Stimulated activated naive CD8-positive, alpha-beta T cell treated with anti-CD3 and anti-CD28 coated beads, Interleukin-15, Interleukin-2, amounts not matched to agents 100 U/mL and 50 U/mL, for 24 hours (primary cell): Measurements from ENCODE around the gene PIGL.
"Not testable (repeated sequence)": the region's sequence is repeated elsewhere in the genome, so short reads cannot be mapped to it uniquely, and the experiment has no call there.

Experiments
- ATAC-seq: fragments of 150-1000 bp; cut with Tn5 transposase; one replicate; pipeline ENCODE4 v1.10.0; 2021
- DNase-seq: peaks from one replicate; pipeline ENCODE4 v3.0.0; 2021

PIGL gene

DNA sequence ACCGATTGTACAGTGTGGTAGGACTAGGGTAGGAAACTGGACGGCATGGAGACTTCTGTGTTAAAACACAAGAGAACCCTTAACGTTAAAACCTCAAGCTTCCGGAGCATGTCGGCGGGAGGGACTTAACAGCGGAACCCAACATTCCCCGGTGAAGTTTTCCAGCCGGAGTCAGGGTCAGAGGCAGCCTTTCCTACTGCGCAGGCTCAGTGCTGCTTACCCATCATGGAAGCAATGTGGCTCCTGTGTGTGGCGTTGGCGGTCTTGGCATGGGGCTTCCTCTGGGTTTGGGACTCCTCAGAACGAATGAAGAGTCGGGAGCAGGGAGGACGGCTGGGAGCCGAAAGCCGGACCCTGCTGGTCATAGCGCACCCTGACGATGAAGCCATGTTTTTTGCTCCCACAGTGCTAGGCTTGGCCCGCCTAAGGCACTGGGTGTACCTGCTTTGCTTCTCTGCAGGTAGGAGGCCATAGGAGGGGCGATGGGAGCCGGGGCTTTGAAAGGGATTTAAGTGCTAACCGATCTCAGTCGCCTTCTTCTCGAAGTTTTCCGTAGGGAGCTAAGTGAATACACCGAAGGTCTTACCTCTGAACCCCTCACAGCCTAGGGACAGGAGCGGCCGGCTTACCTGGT is at the start of gene PIGL:
Gene PIGL, plus strand, starts transcription at position 209 of the 634 bp plus-strand sequence. Its CDS starts 17 bp downstream, at position 226.
- ATAC-seq = peak; percentile 69
- peak; percentile 93 for DNase-seq

DNA sequence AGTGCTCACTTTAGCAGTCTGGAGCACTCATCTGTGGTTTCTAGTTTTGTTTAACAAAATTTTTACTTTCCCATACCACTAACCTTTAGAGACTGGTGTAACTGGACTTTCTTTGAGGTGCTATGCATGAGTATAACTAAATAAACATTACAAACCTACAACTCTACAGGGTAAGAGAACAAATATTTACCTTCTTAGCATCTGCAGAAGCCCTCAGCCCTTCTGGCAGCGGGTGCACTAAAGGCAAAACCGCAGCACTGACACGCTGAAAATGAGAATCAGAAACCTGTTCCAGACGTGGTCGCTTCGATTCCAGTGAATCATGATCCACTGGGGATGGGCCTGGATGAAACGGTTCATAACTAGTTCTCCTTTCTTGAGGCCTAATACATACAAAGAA is 45.4 kb upstream of the PIGL start:
- DNase-seq = no peak

DNA sequence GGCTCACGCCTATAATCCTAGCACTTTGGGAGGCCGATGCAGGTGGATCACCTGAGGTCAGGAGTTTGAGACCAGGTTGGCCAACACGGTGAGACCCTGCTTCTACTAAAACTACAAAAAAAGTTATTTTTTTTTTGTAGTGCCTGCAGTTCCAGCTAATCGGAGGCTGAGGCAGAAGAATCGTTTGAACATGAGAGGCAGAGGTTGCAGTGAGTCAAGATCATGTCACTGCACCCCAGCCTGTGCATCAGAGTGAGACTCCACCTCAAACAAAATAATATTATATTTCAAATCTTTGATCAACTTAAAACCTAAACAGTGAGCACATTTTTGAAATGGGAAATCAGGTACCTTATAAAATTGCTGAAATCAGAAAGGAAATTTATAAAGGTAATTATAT is 38.2 kb upstream of the PIGL start:
- ATAC-seq = no peak
- no peak for DNase-seq

More for the DNA sequence above, 45.4 kb upstream of the PIGL start:
- no peak for ATAC-seq

DNA sequence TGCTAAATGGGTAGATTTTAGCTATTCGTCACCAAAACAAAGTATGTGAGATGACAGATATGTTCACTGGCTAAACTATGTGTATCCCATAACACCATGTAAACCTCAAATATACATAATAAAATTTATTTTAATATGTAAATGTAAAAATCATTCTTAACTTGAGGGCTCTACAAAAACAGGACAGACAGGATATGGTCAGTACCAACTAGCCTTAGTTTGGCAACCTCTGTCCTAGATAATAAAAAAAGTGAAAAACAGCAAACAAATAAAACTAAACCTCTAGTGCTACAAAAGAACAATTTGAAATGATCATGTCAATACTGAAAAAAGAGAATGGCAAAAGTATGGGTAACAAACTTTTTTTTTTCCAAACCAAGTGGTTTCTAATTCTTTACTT is 35.4 kb upstream of the PIGL start:
- ATAC-seq = no peak
- no peak for DNase-seq

DNA sequence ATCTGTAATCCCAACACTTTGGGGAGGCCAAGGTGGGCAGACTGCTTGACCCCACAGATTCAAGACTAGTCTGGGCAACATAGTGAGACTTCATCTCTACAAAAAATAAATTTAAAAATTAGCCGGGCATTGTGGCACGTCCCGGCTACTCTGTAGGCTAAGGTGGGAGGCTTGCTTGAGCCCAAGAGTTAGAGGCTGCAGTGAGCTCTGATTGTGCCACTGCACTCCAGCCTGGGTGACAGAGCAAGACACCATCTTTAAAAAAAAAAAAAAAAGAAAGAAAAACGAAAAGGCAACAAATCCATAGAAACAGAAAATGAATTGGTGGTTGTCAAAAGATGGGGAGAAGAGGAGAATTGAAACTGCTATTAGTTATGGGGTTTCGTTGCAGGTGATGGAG is 29.4 kb upstream of the PIGL start:
- ATAC-seq (no peak), DNase-seq (no peak)

DNA sequence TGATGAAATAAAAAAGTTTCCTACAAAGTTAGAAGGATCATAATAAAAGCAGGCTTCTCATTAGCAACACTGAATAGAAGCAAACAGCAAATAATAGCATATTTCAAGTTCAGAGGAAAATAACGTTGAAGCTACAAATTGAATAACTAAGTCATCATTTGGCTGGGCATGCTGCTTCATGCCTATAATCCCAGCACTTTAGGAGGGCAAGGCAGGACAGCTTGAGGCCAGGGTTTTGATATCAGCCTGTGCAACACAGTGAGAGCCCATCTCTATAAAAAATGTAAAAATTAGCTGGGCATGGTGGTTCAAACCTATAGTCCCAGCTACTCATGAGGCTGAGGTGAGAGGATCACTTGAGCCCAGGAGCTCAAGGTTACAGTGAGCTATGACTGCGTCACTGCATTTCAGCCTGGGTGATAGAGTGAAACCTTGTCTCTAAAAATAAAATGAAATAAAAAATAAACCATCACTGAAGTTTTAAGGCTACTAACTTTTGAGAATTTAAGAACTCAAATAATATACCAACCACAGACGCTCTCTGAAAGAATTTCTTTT is 27.1 kb upstream of the PIGL start:
- DNase-seq (no peak), ATAC-seq (no peak)

DNA sequence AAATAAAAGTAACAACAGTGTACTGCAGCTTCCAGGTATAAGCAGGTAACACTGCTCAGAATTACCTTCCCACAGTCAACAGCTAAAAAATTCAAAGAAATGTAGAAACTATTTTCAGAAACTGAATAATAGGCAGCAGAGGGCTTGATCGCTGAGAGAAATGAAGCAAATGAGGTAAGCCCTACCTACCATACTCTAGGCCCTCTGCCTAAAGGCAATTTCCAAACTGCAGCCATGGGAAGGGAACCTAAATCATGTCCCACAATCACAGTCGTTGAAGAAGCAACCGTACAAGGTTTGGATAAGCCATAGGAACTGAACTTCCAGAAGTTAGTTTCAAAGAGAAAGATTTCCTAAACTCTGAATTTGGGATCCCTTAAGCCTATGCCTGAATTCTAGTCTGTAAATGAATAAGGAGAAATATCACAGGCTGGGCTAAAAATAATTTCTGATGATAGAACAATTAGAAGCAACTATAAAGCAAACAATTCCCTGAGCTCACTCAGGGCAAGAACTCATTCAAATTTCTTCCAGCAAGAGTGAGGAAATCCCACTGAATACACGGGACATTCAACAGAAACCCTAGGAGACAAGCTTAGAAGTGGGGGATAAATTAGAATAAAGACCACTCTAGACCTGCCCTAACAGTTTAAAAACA is 26.2 kb upstream of the PIGL start:
- ATAC-seq = no peak
- DNase-seq = no peak

DNA sequence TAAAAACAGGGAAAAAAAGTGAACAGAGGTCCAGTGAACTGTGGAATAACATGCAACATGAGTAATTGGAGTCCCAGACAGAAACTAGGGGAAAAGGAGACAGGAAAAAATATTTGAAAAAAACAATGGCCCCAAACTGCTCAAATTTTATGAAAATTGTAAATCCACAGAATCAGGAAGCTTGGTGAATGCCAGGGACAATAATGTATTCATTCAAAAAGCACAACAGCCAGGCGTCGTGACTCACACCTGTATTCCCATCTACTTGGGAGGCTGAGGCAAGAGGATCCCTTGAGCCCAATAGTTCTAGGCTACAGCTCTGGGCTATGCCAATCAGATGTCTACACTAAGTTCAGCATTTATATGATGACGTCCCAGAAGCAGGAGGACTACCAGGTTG is 25.4 kb upstream of the PIGL start:
- ATAC-seq = no peak
- no peak for DNase-seq

DNA sequence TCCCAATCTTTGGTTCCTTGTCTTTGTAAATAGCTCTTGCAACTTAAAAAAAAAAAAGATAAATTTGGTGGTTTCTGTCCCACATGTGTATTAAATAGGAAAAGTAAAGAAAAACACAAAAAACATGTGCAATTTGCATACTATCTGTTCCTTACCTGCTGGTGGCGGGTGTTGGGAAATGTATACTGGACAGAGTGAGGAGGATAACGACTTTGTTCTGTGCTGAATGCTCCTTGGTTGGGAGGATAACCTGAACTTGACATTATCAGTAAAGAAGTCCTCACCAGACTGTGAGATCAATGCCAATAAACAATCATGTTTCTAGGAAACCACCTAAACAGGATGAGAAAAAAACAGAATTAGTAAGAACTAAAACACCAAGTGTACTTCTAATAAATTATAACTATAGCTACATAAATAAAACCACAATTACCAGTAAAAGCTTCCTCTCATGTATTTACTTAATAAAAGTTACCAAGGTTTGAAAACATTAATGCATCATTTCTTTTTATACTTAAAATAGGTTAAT is 22.6 kb upstream of the PIGL start:
- not testable (repeated sequence) for DNase-seq, ATAC-seq

DNA sequence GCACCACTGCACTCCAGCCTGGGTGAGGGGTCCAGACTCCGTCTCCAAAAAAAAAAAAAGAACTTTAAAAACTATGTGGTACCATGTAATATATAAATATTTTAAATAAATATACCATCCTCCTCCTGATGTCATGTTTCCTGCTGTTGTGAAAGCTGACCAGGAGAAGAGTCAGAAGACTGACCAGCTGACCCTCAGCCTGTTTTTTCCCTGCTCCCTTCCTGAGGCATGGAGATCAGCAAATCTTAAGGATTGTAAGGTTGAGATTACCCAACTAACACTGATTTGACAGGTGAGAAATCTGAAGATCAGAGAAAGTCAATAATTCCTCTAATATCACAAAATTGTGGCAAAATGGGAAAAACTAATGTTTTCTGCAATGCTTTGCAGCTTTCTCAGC is 19.7 kb upstream of the PIGL start:
- DNase-seq (no peak), ATAC-seq (no peak)

DNA sequence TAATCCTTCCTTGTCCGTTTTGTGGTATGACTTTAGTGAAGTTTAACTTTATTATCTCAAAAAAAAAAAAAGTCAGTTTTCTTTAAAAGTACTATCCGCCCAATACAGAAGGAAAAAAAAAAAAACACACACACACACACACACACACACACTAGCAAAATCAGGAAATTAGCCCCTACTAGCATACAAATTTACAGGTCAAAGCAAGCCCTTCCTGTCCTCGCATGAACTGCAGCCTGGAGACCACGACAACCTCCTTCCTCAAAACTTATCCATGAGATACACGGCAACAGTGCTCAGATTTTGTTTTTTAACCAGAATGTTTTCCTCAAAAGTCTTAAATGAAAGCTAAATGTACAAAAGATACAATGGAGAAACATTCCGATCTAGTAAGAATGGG is 17.9 kb upstream of the PIGL start:
- DNase-seq (no peak), ATAC-seq (no peak)

DNA sequence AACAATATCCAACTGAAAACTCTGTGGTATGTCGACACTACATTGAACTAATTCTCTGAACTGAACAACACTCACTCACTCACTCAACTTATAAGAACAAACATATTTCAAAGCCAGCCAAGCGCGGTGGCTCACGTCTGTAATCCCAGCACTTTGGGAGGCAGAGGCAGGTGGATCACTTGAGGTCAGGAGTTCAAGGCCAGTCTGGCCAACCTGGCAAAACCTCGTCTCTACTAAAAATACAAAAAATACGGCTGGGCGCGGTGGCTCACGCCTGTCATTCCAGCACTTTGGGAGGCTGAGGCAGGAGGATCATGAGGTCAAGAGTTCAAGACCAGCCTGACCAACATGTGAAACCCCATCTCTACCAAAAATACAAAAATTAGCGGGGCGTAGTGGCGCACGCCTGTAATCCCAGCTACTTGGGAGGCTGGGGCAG is 15.3 kb upstream of the PIGL start:
- not testable (repeated sequence) for DNase-seq, ATAC-seq

DNA sequence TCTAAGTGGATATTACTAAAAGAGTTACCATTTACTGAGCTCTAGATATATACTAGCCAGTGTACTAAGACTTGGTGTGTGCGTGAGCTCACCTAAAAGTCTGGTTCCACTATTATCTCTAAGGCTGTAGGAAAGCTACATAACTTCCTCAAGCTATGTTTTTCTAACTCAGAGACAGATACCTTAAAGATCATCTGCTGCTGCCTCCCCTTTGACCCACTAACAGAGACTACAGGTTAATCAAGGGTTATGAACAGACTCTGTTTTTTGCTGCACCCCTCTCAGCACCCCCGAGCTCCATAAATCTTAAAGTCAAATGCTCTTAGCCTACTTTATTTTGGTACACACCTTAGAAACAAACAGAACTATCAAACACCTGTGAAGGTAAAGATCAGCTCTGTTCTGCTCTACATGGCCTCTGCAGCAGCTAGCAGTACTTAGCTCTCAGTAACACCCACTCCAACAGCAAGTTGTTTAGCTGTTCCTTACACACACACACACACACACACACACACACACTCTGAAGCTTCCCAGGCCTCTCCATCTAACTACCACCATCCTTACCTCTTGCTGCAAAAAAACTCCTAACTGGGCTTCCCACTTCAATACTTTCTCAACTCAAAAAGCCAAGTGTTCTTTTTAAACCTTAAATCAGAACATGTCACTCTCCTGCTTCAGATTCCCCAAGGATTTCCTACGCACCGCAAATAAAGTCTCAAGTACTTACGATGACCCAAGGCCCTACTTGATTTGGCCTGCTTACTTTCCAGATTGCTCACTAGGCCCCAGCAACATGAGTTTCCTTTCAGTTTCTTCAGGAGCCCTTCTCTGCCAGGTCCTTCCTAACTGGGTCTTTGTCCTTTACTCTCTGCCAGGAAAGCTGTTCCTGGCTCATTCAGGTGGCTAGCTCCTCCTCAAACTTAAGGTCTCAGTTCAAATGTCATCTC is 14.2 kb upstream of the PIGL start:
- DNase-seq, ATAC-seq: not testable (repeated sequence)

DNA sequence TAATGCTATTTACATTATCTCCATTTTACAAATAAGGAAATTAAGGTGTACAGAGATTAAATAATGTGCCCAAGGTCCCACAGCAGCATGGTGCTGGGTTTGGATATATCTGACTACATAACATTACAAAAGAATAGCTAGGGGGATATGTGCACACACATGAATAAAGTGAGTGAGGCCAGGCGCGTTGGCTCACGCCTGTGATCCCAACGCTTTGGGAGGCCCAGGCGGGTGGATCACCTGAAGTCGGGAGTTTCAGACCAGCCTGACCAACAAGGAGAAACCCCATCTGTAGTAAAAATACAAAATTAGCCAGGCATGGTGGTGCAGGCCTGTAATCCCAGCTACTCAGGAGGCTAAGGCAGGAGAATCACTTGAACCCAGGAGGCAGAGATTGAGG is 12.2 kb upstream of the PIGL start:
- DNase-seq, ATAC-seq: not testable (repeated sequence)

DNA sequence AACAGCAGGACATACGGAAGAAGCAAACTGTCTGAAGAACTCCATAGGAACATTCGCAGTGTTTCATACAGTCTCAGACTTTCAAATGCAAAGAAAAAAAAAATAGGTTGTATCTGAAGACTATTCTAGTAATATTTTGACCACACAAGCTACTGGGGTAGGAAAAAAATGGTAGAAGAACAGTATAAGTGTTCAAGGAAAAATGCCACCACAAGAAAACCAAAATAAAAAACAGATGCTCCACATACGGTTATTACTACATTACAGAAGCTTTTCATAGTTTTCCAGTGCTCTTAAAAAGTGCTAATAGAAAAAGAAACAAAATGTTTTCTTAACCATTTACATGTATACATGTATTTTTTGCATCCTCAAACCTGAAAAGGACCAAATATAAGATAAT is 5.4 kb upstream of the PIGL start:
- DNase-seq (no peak), ATAC-seq (no peak)

DNA sequence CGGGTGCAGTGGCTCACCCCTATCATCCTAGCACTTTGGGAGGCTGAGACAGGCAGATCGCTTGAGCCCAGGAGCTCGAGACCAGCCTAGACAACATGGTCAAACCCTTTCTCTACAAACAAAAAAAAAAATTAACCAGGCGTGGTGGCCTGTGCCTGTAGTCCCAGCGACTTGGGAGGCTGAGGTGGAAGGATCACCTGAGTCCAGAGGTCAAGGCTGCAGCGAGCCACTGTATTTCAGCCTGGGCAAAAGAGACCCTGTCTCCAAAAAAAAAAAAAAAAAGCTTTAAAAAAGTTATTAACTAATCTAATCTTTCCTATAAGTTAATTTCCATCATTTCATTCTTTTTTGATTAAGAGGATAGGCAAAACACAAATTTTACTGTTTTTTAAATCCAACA is 4.2 kb upstream of the PIGL start:
- ATAC-seq = no peak
- no peak for DNase-seq

DNA sequence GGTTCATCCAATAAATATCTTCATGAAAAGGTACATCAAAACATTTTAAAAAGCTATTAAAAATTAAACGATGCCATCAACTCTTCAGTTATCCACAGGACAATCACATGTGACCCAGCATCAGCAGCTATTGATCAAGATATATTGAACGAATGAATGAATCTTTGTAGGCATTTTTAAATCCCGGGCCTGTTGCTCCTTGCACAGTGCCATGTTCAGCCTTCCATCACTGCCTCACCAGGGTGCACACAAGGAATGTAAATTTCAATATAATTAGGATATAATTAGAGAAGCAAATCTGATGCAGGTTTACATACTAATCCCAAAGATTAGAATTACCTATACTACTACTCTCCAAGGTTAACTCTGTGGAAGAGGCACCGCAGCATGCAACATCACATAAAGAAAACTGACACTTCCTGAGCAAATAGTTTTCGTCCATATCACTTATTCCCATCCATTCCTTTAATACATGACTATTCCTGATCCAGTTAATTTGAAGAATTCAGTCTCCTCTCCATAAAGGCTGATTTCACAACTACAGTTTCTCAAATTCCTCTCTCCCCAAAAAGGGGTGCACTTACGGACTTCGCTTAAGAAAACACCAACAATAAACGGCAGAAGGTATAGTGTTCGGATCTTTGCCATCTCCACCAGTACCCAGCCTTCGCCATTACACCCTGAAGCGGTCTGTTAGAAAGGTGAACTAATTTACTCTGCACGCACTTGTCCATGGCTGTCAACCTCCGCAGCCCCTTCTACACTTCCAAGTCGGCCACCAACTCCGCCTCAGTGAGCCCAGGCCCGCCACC is 2.6 kb upstream of the PIGL start:
- ATAC-seq (no peak), DNase-seq (no peak)

DNA sequence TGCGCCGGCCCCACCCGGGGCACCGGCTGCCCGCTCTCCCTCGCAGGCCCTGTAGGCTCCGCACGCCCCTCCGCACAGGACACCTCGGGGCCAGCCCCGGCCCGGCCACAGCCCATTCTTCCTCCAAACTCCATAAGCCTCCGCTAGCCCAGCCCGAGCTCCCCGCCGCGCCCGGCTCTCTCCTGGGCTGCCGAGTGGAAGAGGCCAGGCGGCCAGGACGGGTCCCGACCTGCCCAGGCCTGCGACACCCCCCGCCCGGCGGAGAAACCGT is 2.1 kb upstream of the PIGL start:
- ATAC-seq = peak; percentile 44
- DNase-seq = peak; percentile 56

DNA sequence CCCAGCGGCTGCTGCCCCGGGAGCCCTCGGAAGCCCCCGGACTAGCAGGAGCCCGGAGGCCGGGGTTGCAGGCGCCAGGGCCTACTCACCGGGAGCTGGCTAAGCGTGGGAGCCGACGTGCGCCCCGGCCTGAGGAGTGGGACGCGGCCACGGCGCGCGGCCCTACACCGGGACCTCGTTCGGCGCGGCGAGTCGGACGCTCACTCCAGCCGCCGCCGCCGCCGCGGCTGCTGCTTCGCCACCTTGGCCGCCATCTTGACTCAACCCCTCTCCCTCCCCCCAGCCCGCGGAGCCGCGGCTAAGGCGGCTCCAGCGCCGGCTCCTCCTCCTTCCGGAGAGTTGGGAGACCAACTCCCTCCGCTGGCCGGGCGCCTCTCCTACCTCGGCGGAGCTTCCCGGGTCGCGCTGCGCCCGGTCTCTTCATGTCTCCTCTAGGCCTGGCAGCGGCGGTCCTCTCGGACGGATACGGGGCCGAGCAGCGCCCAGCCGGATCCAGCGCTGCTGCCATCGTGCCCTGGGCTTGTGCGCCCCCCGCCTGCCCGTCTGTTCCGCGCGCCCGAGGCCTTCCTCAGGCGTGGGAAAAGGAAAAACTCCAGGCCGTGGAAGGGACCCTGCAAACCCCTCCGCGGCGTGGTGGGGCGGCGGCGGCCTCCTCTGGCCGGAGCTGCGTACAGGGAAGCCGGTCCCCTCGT is 1.6 kb upstream of the PIGL start, which contains the start of gene NCOR1:
Gene NCOR1, minus strand, starts transcription at position 262 of the 692 bp plus-strand sequence. CDS start 20,965 bp downstream, outside the sequence.
- DNase-seq (peak; percentile 93), ATAC-seq (peak; percentile 89)

DNA sequence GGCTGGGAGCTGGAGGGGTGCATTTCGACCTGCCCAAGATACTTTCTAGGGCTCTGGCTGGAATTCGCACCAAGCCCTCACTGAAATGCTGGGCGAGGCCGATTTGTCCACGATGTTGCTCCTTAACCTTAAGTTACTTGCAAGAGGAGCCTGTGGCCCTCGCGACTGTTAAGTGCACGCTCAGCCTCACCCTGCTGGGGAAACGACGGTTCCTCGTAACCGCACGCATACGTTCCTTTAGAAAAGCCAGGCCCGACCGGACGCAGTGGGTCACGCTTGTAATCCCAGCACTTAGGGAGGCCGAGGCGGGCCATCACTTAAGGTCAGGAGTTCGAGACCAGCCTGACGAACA is 1.1 kb upstream of the PIGL start:
- ATAC-seq (no peak), DNase-seq (no peak)
